Uterus (tissue), 4 donors: Measurements from ENCODE around the gene CDC5L. TPM values are rescaled to one million over a fixed set of nuclear protein-coding genes. Genes with fewer than 3 reads are reported as not detected.

Experiments used
- DNase-seq, 2 donors: peaks; one replicate each; pipeline ENCODE4 v3.0.0-alpha.2; 2019 to 2020
- H3K27ac ChIP-seq, 2 donors: fragments of 200-600 bp; sonication (generic); 1 replicate in 1 of 2; 2 replicates in 1 of 2; pipeline ENCODE4 v1.5.1; 2016 to 2018
- H3K27me3 ChIP-seq, 2 donors: fragments of 200-600 bp; sonication (generic); one replicate each; pipeline ENCODE4 v1.5.1; 2018 to 2019; ENCODE audit warnings: control low read depth in 1 of 2
- H3K36me3 ChIP-seq, 2 donors: fragments of 200-600 bp; sonication (generic); one replicate each; pipeline ENCODE4 v1.5.1; 2019; ENCODE audit warnings: control low read depth in 1 of 2
- H3K4me1 ChIP-seq, 2 donors: fragments of 200-600 bp; sonication (generic); one replicate each; pipeline ENCODE4 v1.5.1; 2018 to 2019; ENCODE audit warnings: control low read depth in 1 of 2
- H3K4me3 ChIP-seq, 2 donors: fragments of 200-600 bp; sonication (generic); 1 replicate in 1 of 2; 2 replicates in 1 of 2; pipeline ENCODE4 v1.5.1; 2018 to 2019; ENCODE audit warnings: mild to moderate bottlenecking in 1 of 2
- H3K9me3 ChIP-seq, 2 donors: fragments of 200-600 bp; sonication (generic); one replicate each; pipeline ENCODE4 v1.5.1; 2019; ENCODE audit warnings: control low read depth in 1 of 2
- CTCF ChIP-seq, 4 experiments: fragments of 200-600 bp in 2 of 4; fragments of 450-650 bp in 2 of 4; sonication (generic) in 2 of 4; IDR thresholded peaks; one replicate each; pipeline ENCODE4 v1.5.1; 2016 to 2019; ENCODE audit warnings: antibody characterized with exemption in 4 of 4, mild to moderate bottlenecking in 2 of 4, moderate library complexity in 1 of 4
- POLR2A ChIP-seq, 2 donors: fragments of 450-650 bp; IDR thresholded peaks; one replicate each; pipeline ENCODE4 v1.6.1; 2016; ENCODE audit warnings: antibody characterized with exemption in 2 of 2, mild to moderate bottlenecking in 1 of 2, moderate library complexity in 1 of 2
- intact Hi-C: fragments of 100-400 bp; cut with DNase I; formaldehyde crosslinking; loops from one replicate; pipeline ENCODE4 v1.15.1; 2023; ENCODE audit warnings: low total_unique reads
- total RNA-seq, 4 donors: library from RNA; depleted of rRNA in 3 of 4; stranded (reverse); fragments of >200 nt in 3 of 4; gene quantifications; one replicate each; pipeline versions ENCODE4 v1.1.0 to v1.2.4, GENCODE V29; 2014 to 2023
- donor health status: DM: yes; HTN: yes; CAD: no.

The CDC5L gene
- total RNA-seq, 4 donors from 2014 or later = 8.7 to 42.0 (median 20.0) TPM

DNA sequence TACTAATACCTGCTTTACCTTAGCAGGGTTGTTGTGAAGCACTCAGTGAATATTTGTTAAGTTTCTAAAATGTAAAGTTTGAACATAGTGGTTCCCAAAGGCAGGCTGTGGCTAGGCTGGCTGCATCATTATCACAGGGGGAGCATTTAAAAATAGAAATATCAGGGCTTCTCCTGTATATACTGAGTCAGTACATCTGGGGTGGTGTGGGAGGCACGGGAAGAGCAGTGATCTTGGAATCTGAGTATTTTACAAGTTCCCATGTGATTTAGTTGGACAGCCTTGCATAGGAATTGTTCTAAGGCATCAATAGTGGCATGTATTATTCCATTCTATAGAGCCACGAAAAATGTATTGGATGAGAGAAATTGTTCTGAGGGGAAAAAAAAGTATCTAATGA lies 8.0 kb downstream of the CDC5L start:
- Histone ChIP-seq H3K36me3 (no peaks in the 10 kb centered on the region), H3K27me3 (no peaks in the 10 kb centered on the region), H3K4me3 (no peak overlapping the region), H3K9me3 (no peaks in the 10 kb centered on the region), H3K27ac (no peak overlapping the region), H3K4me1 (no peaks in the 10 kb centered on the region)
- no peak for DNase-seq
- intact Hi-C loops = no loop called here
- TF ChIP-seq CTCF (IDR thresholded peaks at IDR 0.05) (no peak), POLR2A (IDR thresholded peaks at IDR 0.05) (no peak)

- no peaks in the 10 kb centered on the region for H3K4me1 ChIP-seq
- no peaks in the 10 kb centered on the region for H3K9me3 ChIP-seq
- no peak for TF ChIP-seq CTCF (IDR thresholded peaks at IDR 0.05)
- TF ChIP-seq POLR2A (IDR thresholded peaks at IDR 0.05) = no peak
- DNase-seq = no peak
- H3K36me3 ChIP-seq = no peaks in the 10 kb centered on the region
- no peaks in the 10 kb centered on the region for H3K27me3 ChIP-seq
- H3K4me3 ChIP-seq = no peak overlapping the region
- no peak overlapping the region for H3K27ac ChIP-seq
- intact Hi-C loops = no loop called here
These were observed 9.5 kb downstream of the CDC5L start for GRCh38 chr6:44396968-44397367.

DNA sequence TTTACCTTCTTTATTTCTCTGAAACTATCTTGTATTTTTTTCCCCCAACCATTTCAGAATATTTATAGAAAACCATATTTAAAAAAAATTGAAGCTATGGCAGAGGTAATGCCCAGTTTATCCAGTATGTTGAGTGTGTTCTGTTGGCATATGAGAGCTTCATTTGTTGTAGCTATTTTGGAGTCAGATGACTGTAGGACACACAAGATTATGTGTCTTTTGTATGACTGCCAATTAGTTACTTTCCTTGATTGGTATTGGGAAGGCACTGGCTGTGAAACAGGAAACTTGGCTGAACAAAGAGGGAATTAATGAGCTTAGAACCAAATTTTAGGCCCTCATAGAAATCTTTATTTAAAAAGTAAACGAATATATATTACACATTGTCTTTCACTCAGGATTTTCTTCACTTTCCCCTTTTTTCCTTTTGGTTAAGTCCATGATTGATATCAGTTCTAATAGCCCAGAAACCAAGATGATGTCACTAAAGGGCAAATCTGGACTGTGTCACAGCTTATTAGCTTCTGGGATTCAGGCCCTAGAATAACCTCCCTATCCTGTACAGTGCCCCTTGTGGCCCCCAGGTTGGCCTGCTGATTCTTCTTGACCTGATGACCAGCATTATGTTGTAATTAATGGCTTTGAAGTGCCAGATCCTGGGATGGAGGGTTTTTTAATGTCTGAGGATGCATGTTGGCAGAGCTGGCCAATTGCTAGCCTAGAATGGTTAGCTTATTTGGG lies 10.1 kb downstream of the CDC5L start:
- Histone ChIP-seq H3K36me3 (no peaks in the 10 kb centered on the region), H3K4me3 (no peak overlapping the region), H3K27ac (no peak overlapping the region), H3K9me3 (no peaks in the 10 kb centered on the region), H3K4me1 (no peaks in the 10 kb centered on the region), H3K27me3 (no peaks in the 10 kb centered on the region)
- intact Hi-C loops = no loop called here
- no peak for DNase-seq
- TF ChIP-seq CTCF (IDR thresholded peaks at IDR 0.05) = no peak
- no peak for TF ChIP-seq POLR2A (IDR thresholded peaks at IDR 0.05)

DNA sequence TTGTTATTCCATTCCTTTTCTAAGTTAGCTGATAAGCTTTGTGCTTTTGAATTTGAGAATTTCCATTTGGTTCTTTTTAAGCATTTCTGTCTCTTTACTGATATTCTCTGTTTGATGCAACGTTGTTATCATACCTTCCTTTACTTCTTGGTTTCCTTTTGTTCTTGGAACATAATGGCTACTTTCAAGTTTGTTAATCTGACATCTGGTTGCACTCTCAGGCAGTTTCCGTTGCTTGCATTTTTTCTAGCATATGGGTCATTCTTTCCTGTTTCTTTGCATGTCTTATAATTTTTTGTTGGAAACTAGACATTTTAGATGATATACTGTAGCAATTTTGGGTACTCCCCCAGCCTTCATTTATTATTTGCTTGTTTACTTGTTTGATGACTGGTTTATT lies 12.5 kb downstream of the CDC5L start:
- TF ChIP-seq POLR2A (IDR thresholded peaks at IDR 0.05) (no peak), CTCF (IDR thresholded peaks at IDR 0.05) (no peak)
- H3K9me3 ChIP-seq = no peaks in the 10 kb centered on the region
- no peaks in the 10 kb centered on the region for H3K36me3 ChIP-seq
- H3K27ac ChIP-seq = no peak overlapping the region
- intact Hi-C loops = no loop called here
- H3K4me1 ChIP-seq = no peaks in the 10 kb centered on the region
- H3K4me3 ChIP-seq = no peak overlapping the region
- H3K27me3 ChIP-seq = no peaks in the 10 kb centered on the region
- no peak for DNase-seq

- no peaks in the 10 kb centered on the region for H3K9me3 ChIP-seq
- intact Hi-C loops = no loop called here
- no peak for DNase-seq
- H3K27ac ChIP-seq = no peak overlapping the region
- no peak overlapping the region for H3K4me3 ChIP-seq
- no peaks in the 10 kb centered on the region for H3K4me1 ChIP-seq
- no peaks in the 10 kb centered on the region for H3K36me3 ChIP-seq
- H3K27me3 ChIP-seq = no peaks in the 10 kb centered on the region
- TF ChIP-seq CTCF (IDR thresholded peaks at IDR 0.05) (no peak), POLR2A (IDR thresholded peaks at IDR 0.05) (no peak)
These were observed 13.1 kb downstream of the CDC5L start for GRCh38 chr6:44400572-44400971.
